ENCODE measurements around the gene SLC6A3.

Gene SLC6A3

GRCh38 chr5:1405121-1405520, 40.1 kb downstream of the SLC6A3 start:
- no peak for DNase-seq (ENCODE audit: low spot score)

GRCh38 chr5:1404062-1404461, 41.2 kb downstream of the SLC6A3 start:
- no peak for DNase-seq (ENCODE audit: low spot score)

- DNase-seq (ENCODE audit: low spot score), result no peak
Observed at GRCh38 chr5:1402611-1403255, 42.5 kb downstream of the SLC6A3 start.

GRCh38 chr5:1401536-1402138, 43.6 kb downstream of the SLC6A3 start:
- DNase-seq (ENCODE audit: low spot score), result peak; percentile 32

GRCh38 chr5:1400936-1401335, 44.3 kb downstream of the SLC6A3 start:
- DNase-seq (ENCODE audit: low spot score), result no peak

- no peak for DNase-seq (ENCODE audit: low spot score)
Observed at GRCh38 chr5:1400211-1400855, 44.9 kb downstream of the SLC6A3 start.

GRCh38 chr5:1399737-1400136, 45.5 kb downstream of the SLC6A3 start:
- no peak for DNase-seq (ENCODE audit: low spot score)

- DNase-seq (ENCODE audit: low spot score), result no peak
Observed at GRCh38 chr5:1396293-1396816, 48.9 kb downstream of the SLC6A3 start.

GRCh38 chr5:1394881-1395860, 50.1 kb downstream of the SLC6A3 start:
- DNase-seq (ENCODE audit: low spot score), result no peak

- no peak for DNase-seq (ENCODE audit: low spot score)
Observed at GRCh38 chr5:1393571-1394501, 51.4 kb downstream of the SLC6A3 start.

- DNase-seq (ENCODE audit: low spot score), result no peak
Observed at GRCh38 chr5:1392801-1393565, 52.3 kb downstream of the SLC6A3 start.

GRCh38 chr5:1392261-1392660, 53.0 kb downstream of the SLC6A3 start:
- no peak for DNase-seq (ENCODE audit: low spot score)

- DNase-seq (ENCODE audit: low spot score), result no peak
Observed at GRCh38 chr5:1391691-1392090, 53.5 kb downstream of the SLC6A3 start.

- DNase-seq (ENCODE audit: low spot score), result no peak
Observed at GRCh38 chr5:1390861-1391600, 54.2 kb downstream of the SLC6A3 start.

GRCh38 chr5:1390333-1390732, 54.9 kb downstream of the SLC6A3 start:
- DNase-seq (ENCODE audit: low spot score), result no peak

- no peak for DNase-seq (ENCODE audit: low spot score)
Observed at GRCh38 chr5:1388383-1388967, 56.8 kb downstream of the SLC6A3 start.

GRCh38 chr5:1387876-1388275, 57.4 kb downstream of the SLC6A3 start:
- no peak for DNase-seq (ENCODE audit: low spot score)

- no peak for DNase-seq (ENCODE audit: low spot score)
Observed at GRCh38 chr5:1387059-1387755, 58.0 kb downstream of the SLC6A3 start.
